ENCODE measurements around the gene GIGYF2.

Gene GIGYF2

GRCh38 chr2:232800166-232800565 is 103.0 kb downstream of the GIGYF2 start:
- no peaks in the 10 kb centered on the region for H3K4me1 ChIP-seq (ENCODE audit: insufficient read depth, insufficient read length)
- TF ChIP-seq YY1 (IDR thresholded peaks at IDR 0.05; ENCODE audit: insufficient read depth, insufficient read length) (no peak), SUZ12 (IDR thresholded peaks at IDR 0.05; ENCODE audit: extremely low read depth, insufficient read depth, insufficient read length) (no peak), ZNF274 (IDR thresholded peaks at IDR 0.05; ENCODE audit: low read depth, low read length) (no peak)
- 0 out of 2 replicates have a peak, but pooled peaks cover 4% of the 10 kb centered on the region for H3K9me3 ChIP-seq (ENCODE audit: insufficient read depth, low read length)
- H3K27me3 ChIP-seq (ENCODE audit: insufficient read depth, insufficient read length), result no peaks in the 10 kb centered on the region
- peaks cover 44% of the 10 kb centered on the region for H3K36me3 ChIP-seq (ENCODE audit: insufficient read depth, insufficient read length, low read length)
- no peak overlapping the region for H3K9ac ChIP-seq (ENCODE audit: insufficient read length, low read depth)
- H3K4me3 ChIP-seq (ENCODE audit: insufficient read length, low read depth), result no peak overlapping the region
- no peak for DNase-seq (ENCODE audit: low read depth, low spot score)

GRCh38 chr2:232802091-232802490 is 105.0 kb downstream of the GIGYF2 start:
- Histone ChIP-seq H3K4me3 (ENCODE audit: insufficient read length, low read depth) (no peak overlapping the region), H3K9me3 (ENCODE audit: insufficient read depth, low read length) (0 out of 2 replicates have a peak, but pooled peaks cover 4% of the 10 kb centered on the region), H3K27me3 (ENCODE audit: insufficient read depth, insufficient read length) (no peaks in the 10 kb centered on the region), H3K4me1 (ENCODE audit: insufficient read depth, insufficient read length) (no peaks in the 10 kb centered on the region), H3K9ac (ENCODE audit: insufficient read length, low read depth) (no peak overlapping the region), H3K36me3 (ENCODE audit: insufficient read depth, insufficient read length, low read length) (peaks cover 39% of the 10 kb centered on the region)
- TF ChIP-seq SUZ12 (IDR thresholded peaks at IDR 0.05; ENCODE audit: extremely low read depth, insufficient read depth, insufficient read length), result no peak
- DNase-seq (ENCODE audit: low read depth, low spot score), result no peak

- DNase-seq (ENCODE audit: low read depth, low spot score), result no peak
- Histone ChIP-seq H3K4me3 (ENCODE audit: insufficient read length, low read depth) (no peak overlapping the region), H3K27me3 (ENCODE audit: insufficient read depth, insufficient read length) (no peaks in the 10 kb centered on the region), H3K9ac (ENCODE audit: insufficient read length, low read depth) (no peak overlapping the region), H3K9me3 (ENCODE audit: insufficient read depth, low read length) (no peaks in the 10 kb centered on the region), H3K36me3 (ENCODE audit: insufficient read depth, insufficient read length, low read length) (peaks cover 74% of the 10 kb centered on the region), H3K4me1 (ENCODE audit: insufficient read depth, insufficient read length) (no peaks in the 10 kb centered on the region)
- TF ChIP-seq ZNF274 (IDR thresholded peaks at IDR 0.05; ENCODE audit: low read depth, low read length), result no peak
- TF ChIP-seq YY1 (IDR thresholded peaks at IDR 0.05; ENCODE audit: insufficient read depth, insufficient read length), result no peak
- no peak for TF ChIP-seq SUZ12 (IDR thresholded peaks at IDR 0.05; ENCODE audit: extremely low read depth, insufficient read depth, insufficient read length)
Observed at GRCh38 chr2:232809349-232810124, 112.4 kb downstream of the GIGYF2 start.

DNA sequence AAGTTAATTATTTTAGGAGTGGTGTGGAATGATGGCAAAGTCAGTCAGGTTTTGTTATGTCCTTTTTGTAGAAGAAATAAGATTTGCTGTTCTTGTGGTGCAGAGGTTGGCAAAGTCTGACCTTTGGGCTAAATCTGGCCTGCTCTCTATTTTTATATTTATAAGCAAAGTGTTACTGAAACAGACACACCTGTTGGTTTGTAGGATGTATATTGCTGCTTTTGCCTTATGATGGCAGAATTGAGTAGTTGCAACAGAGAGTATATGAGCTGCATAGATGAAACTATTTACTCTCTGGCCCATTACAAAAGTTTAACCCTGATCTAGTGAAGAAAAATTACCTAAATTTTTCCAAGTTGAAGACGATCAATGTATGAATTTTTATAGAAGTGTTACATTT is 113.3 kb downstream of the GIGYF2 start:
- H3K9me3 ChIP-seq (ENCODE audit: insufficient read depth, low read length), result no peaks in the 10 kb centered on the region
- no peak overlapping the region for H3K9ac ChIP-seq (ENCODE audit: insufficient read length, low read depth)
- no peak overlapping the region for H3K4me3 ChIP-seq (ENCODE audit: insufficient read length, low read depth)
- no peaks in the 10 kb centered on the region for H3K4me1 ChIP-seq (ENCODE audit: insufficient read depth, insufficient read length)
- TF ChIP-seq ZNF274 (IDR thresholded peaks at IDR 0.05; ENCODE audit: low read depth, low read length) (no peak), YY1 (IDR thresholded peaks at IDR 0.05; ENCODE audit: insufficient read depth, insufficient read length) (no peak), SUZ12 (IDR thresholded peaks at IDR 0.05; ENCODE audit: extremely low read depth, insufficient read depth, insufficient read length) (no peak)
- no peaks in the 10 kb centered on the region for H3K27me3 ChIP-seq (ENCODE audit: insufficient read depth, insufficient read length)
- H3K36me3 ChIP-seq (ENCODE audit: insufficient read depth, insufficient read length, low read length), result peaks cover 81% of the 10 kb centered on the region
- DNase-seq (ENCODE audit: low read depth, low spot score), result no peak

GRCh38 chr2:232815569-232815968 is 118.4 kb downstream of the GIGYF2 start:
- Histone ChIP-seq H3K27me3 (ENCODE audit: insufficient read depth, insufficient read length) (no peaks in the 10 kb centered on the region), H3K9me3 (ENCODE audit: insufficient read depth, low read length) (no peaks in the 10 kb centered on the region), H3K4me1 (ENCODE audit: insufficient read depth, insufficient read length) (no peaks in the 10 kb centered on the region), H3K9ac (ENCODE audit: insufficient read length, low read depth) (no peak overlapping the region), H3K36me3 (ENCODE audit: insufficient read depth, insufficient read length, low read length) (peaks cover 87% of the 10 kb centered on the region), H3K4me3 (ENCODE audit: insufficient read length, low read depth) (no peak overlapping the region)
- DNase-seq (ENCODE audit: low read depth, low spot score), result no peak
- no peak for TF ChIP-seq ZNF274 (IDR thresholded peaks at IDR 0.05; ENCODE audit: low read depth, low read length)

GRCh38 chr2:232816657-232817056 is 119.5 kb downstream of the GIGYF2 start:
- no peak for DNase-seq (ENCODE audit: low read depth, low spot score)
- no peak overlapping the region for H3K4me3 ChIP-seq (ENCODE audit: insufficient read length, low read depth)
- H3K27me3 ChIP-seq (ENCODE audit: insufficient read depth, insufficient read length), result no peaks in the 10 kb centered on the region
- no peak overlapping the region for H3K9ac ChIP-seq (ENCODE audit: insufficient read length, low read depth)
- no peak for TF ChIP-seq SUZ12 (IDR thresholded peaks at IDR 0.05; ENCODE audit: extremely low read depth, insufficient read depth, insufficient read length)
- no peak for TF ChIP-seq YY1 (IDR thresholded peaks at IDR 0.05; ENCODE audit: insufficient read depth, insufficient read length)
- H3K36me3 ChIP-seq (ENCODE audit: insufficient read depth, insufficient read length, low read length), result peaks cover 87% of the 10 kb centered on the region
- no peaks in the 10 kb centered on the region for H3K4me1 ChIP-seq (ENCODE audit: insufficient read depth, insufficient read length)
- no peaks in the 10 kb centered on the region for H3K9me3 ChIP-seq (ENCODE audit: insufficient read depth, low read length)

DNA sequence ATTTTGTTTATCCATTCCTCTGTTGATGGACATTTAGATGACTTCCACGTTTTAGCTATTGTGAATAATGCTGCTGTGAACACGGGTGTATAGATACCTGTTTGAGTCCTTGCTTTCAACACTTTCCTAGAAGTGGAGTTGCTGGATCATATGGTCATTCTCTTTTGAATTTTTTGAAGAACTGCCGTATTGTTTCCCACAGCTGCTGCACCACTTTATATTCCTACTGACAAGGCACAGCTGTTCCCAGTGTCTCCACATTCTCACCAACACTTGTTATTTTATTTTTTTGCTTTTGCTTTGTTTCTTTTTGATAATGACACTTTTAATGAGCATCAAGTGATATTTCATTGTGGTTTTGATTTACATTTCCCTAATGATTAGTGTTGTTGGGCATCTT is 120.6 kb downstream of the GIGYF2 start:
- Histone ChIP-seq H3K4me1 (ENCODE audit: insufficient read depth, insufficient read length) (no peaks in the 10 kb centered on the region), H3K9ac (ENCODE audit: insufficient read length, low read depth) (no peak overlapping the region), H3K9me3 (ENCODE audit: insufficient read depth, low read length) (no peaks in the 10 kb centered on the region), H3K27me3 (ENCODE audit: insufficient read depth, insufficient read length) (no peaks in the 10 kb centered on the region), H3K4me3 (ENCODE audit: insufficient read length, low read depth) (no peak overlapping the region), H3K36me3 (ENCODE audit: insufficient read depth, insufficient read length, low read length) (peaks cover 84% of the 10 kb centered on the region)
- no peak for DNase-seq (ENCODE audit: low read depth, low spot score)
- no peak for TF ChIP-seq YY1 (IDR thresholded peaks at IDR 0.05; ENCODE audit: insufficient read depth, insufficient read length)
- TF ChIP-seq SUZ12 (IDR thresholded peaks at IDR 0.05; ENCODE audit: extremely low read depth, insufficient read depth, insufficient read length), result no peak
- TF ChIP-seq ZNF274 (IDR thresholded peaks at IDR 0.05; ENCODE audit: low read depth, low read length), result no peak
